ENCODE measurements around the gene TMEM219. TPM values are rescaled to one million over a fixed set of nuclear protein-coding genes. Genes with fewer than 3 reads are reported as not detected.

Gene TMEM219
- total and polyA plus RNA-seq, 2 of the 8 experiments (the other 6 are each of a cell fraction or from before 2014, with no cell fraction given), result 60.2 to 116 TPM

DNA sequence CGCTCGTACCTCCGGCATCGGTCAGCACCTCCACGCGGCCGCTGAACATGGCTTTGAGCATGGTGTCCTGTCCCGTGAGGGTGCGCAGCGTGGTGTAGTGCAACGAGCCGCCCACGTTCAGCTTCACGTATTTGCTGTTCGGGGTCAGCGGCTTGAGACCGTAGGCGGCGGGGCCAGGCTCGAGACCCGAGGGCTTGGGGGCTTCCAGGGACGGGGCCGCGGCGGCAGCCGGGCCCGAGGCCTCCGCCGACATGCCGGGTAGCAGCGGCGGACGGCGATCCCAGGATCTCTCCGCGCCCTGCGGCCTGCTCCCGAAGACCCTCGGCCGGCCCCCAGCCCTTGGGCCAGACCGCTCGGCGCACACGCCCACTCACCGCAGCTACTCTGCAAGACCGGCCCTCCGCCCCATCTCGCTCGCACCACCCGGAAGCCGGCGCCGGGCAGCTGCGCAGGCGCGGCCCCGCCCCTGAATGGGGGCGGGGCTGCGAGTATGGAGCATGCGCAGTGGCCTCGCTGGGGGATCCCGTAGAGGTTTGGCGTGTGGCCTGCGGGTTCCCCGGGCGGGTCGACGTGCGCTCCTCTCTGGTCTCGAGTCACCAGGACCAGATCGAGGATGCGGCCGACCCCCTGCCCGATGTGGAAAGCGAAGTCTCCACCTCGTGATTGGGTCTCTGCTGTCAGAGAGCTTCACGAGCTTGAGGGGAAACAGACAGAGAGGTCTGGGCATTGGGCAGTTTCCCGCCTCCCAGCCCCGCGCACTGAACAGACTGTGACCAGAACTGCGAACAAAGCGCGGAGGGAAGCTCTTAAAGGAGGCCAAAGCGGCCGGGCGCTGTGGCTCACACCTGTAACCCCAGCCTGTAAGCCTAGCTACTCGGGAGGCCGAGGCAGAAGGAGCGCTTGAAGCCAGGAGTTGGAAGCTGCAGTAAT lies 35.8 kb upstream of the TMEM219 start, which contains the start of gene KCTD13:
Gene KCTD13, minus strand, starts transcription at position 446 of the 930 bp plus-strand sequence. Its CDS starts 193 bp downstream, at position 253.
- ChIA-PET POLR2A (ENCODE audit: partially characterized antibody) (interaction anchor here (0.7 to 3.7 kb wide), 28 partner anchors 8 to 247 kb away, joined by 3 to 19 read pairs (median 4); partner anchors contain the start of genes ASPHD1, HIRIP3, MAZ and PAGR1), CTCF (ENCODE audit: partially characterized antibody) (interaction anchor here (0.6 to 2.8 kb wide), 14 partner anchors 11 to 684 kb away, joined by 3 to 12 read pairs (median 4); partner anchors contain the start of genes ASPHD1, TLCD3B and TMEM219)
- H2BK15ac ChIP-seq (ENCODE audit: low read length), result no peak within 1 kb of the TSS
- FAIRE-seq, result no peak
- no peak within 1 kb of the TSS; the same call in 1 of the 2 replicates for H2AK5ac ChIP-seq (ENCODE audit: low read depth, low read length)
- peak within 1 kb of the TSS; percentile 62 to 89 (median 85) for H3K4me3 ChIP-seq (ENCODE audit: extremely low read depth in 1 of 4, insufficient read depth in 2 of 4, low read depth in 3 of 4, low read length in 4 of 4)
- no peak within 1 kb of the TSS for H3K23ac ChIP-seq (ENCODE audit: insufficient read length)
- H4K8ac ChIP-seq (ENCODE audit: extremely low read depth, insufficient read depth, low read length), result peak within 1 kb of the TSS; percentile 97
- DNase-seq (ENCODE audit: low read depth in 1 of 2, low spot score in 2 of 2), result peak; percentile 62 to 98
- peaks cover 0 to 5% of the 10 kb centered on the region in 2 experiments; a peak in 1 of 4 replicates for H3K79me2 ChIP-seq (ENCODE audit: control insufficient read depth in 1 of 2, insufficient read depth in 2 of 2, low read length in 2 of 2)
- no peaks in the 10 kb centered on the region for H3K9me3 ChIP-seq (ENCODE audit: insufficient read depth in 2 of 2, low read depth in 1 of 2, low read length in 1 of 2)
- peak within 1 kb of the TSS; percentile 98 for H2AFZ ChIP-seq (ENCODE audit: low read length)
- H3K9ac ChIP-seq (replicated peaks in 1 of 4; ENCODE audit: extremely low read depth in 1 of 4, low read depth in 3 of 4, low read length in 3 of 4), result peak within 1 kb of the TSS; percentile 92 to 97 (median 94)
- H3K4ac ChIP-seq (replicated peaks; ENCODE audit: insufficient read length, low read depth, low read length), result peak within 1 kb of the TSS; percentile 53
- H2BK120ac ChIP-seq (replicated peaks; ENCODE audit: low read depth, low read length), result no peak within 1 kb of the TSS
- peak within 1 kb of the TSS; percentile 98 to 100 for H3K4me2 ChIP-seq (ENCODE audit: insufficient read depth in 1 of 2, low read depth in 2 of 2, low read length in 2 of 2)
- no peak within 1 kb of the TSS for H2BK12ac ChIP-seq (ENCODE audit: low read depth, low read length)
- peak within 1 kb of the TSS; percentile 96 for H3K18ac ChIP-seq (ENCODE audit: extremely low read depth, low read length)
- peaks cover 0 to 3% of the 10 kb centered on the region in 2 experiments for H4K20me1 ChIP-seq (replicated peaks in 1 of 2; ENCODE audit: control insufficient read depth in 1 of 2, insufficient read depth in 2 of 2, low read length in 2 of 2)
- no peaks in the 10 kb centered on the region; a peak in 1 of 8 replicates for H3K36me3 ChIP-seq (ENCODE audit: control insufficient read depth in 2 of 4, insufficient read depth in 4 of 4, low read length in 3 of 4)
- peak within 1 kb of the TSS; percentile 95 for H3K56ac ChIP-seq (replicated peaks; ENCODE audit: insufficient read length, low read depth, low read length)
- 3% methylated on average over 64 of the region's 89 CpGs; no CpG with 5 or more reads in 1 of the 2 experiments for WGBS, 2 experiments (ENCODE audit: extremely low coverage in 1 of 2, insufficient coverage in 1 of 2, insufficient read length in 1 of 2, insufficient replicate concordance in 2 of 2, low coverage in 1 of 2, low lambda C conversion rate in 2 of 2, missing lambda C conversion rate in 1 of 2)
- peak within 1 kb of the TSS; percentile 99 for H4K5ac ChIP-seq (ENCODE audit: insufficient read length, low read depth, low read length)
- no peak within 1 kb of the TSS for H3K14ac ChIP-seq (ENCODE audit: insufficient read length)
- H2BK5ac ChIP-seq (ENCODE audit: low read depth, low read length), result peak within 1 kb of the TSS; percentile 86
- no peaks in the 10 kb centered on the region for H3K27me3 ChIP-seq (replicated peaks in 1 of 4; ENCODE audit: control insufficient read depth in 3 of 4, extremely low read depth in 1 of 4, insufficient read depth in 3 of 4, low read length in 3 of 4)
- peak within 1 kb of the TSS; percentile 86 for H3K27ac ChIP-seq (ENCODE audit: low read depth, low read length)
- peaks cover 0 to 8% (median 0%) of the 10 kb centered on the region in 4 experiments; a peak in 2 of 7 replicates for H3K4me1 ChIP-seq (replicated peaks in 1 of 4; ENCODE audit: control insufficient read depth in 3 of 4, insufficient read depth in 4 of 4, low read length in 3 of 4)
- no peak within 1 kb of the TSS for H2BK20ac ChIP-seq (ENCODE audit: low read length)
- H4K91ac ChIP-seq (replicated peaks; ENCODE audit: insufficient read length, low read length), result peak within 1 kb of the TSS; percentile 99
- no peaks in the 10 kb centered on the region for H3K79me1 ChIP-seq (ENCODE audit: low read depth, low read length)
- peaks cover 11% of the 10 kb centered on the region; the same call in 1 of the 2 replicates for H3K23me2 ChIP-seq (ENCODE audit: low read depth, low read length)
- peak; percentile 62 to 90 for TF ChIP-seq POLR2A (IDR thresholded peaks at IDR 0.05; ENCODE audit: control extremely low read depth in 1 of 2, low read depth in 2 of 2, low read length in 2 of 2)
- TF ChIP-seq ZNF274 (IDR thresholded peaks at IDR 0.05; ENCODE audit: borderline replicate concordance, extremely low read depth, low read length), result no peak
- TF ChIP-seq, protein P1, sequence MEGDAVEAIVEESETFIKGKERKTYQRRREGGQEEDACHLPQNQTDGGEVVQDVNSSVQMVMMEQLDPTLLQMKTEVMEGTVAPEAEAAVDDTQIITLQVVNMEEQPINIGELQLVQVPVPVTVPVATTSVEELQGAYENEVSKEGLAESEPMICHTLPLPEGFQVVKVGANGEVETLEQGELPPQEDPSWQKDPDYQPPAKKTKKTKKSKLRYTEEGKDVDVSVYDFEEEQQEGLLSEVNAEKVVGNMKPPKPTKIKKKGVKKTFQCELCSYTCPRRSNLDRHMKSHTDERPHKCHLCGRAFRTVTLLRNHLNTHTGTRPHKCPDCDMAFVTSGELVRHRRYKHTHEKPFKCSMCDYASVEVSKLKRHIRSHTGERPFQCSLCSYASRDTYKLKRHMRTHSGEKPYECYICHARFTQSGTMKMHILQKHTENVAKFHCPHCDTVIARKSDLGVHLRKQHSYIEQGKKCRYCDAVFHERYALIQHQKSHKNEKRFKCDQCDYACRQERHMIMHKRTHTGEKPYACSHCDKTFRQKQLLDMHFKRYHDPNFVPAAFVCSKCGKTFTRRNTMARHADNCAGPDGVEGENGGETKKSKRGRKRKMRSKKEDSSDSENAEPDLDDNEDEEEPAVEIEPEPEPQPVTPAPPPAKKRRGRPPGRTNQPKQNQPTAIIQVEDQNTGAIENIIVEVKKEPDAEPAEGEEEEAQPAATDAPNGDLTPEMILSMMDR (IDR thresholded peaks at IDR 0.05; ENCODE audit: control extremely low read depth in 1 of 3, insufficient read depth in 1 of 3, low read depth in 1 of 3, low read length in 3 of 3), result 0 out of 4 replicates have a peak, but pooled peaks of 1 of the 3 experiments have one; percentile 2
- TF ChIP-seq SP1 (IDR thresholded peaks at IDR 0.05; ENCODE audit: low read depth, low read length), result 0 out of 2 replicates have a peak, but pooled peaks have one; percentile 12
- TF ChIP-seq EGR1 (IDR thresholded peaks at IDR 0.05; ENCODE audit: borderline replicate concordance, low read depth, low read length), result peak; percentile 94
- TF ChIP-seq GABPA (IDR thresholded peaks at IDR 0.05; ENCODE audit: borderline replicate concordance, insufficient read depth, low read length), result 0 out of 2 replicates have a peak, but pooled peaks have one; percentile 60
- TF ChIP-seq POLR2AphosphoS5 (IDR thresholded peaks at IDR 0.05; ENCODE audit: low read depth, low read length), result peak; percentile 93
- peak; percentile 82 for TF ChIP-seq KDM4A (IDR thresholded peaks at IDR 0.05; ENCODE audit: low read depth, low read length, severe bottlenecking)

Data from H1 (cell line).